GM12864 (cell line): Measurements from ENCODE around the gene GPR39.

Experiments
- DNase-seq: peaks from one replicate; pipeline ENCODE4 v3.0.0-alpha.2; 2011; ENCODE audit warnings: low read depth
- H3K4me3 ChIP-seq: 2 replicates; pipeline ENCODE4 v1.5.1; 2011; ENCODE audit warnings: mild to moderate bottlenecking, low read depth, low read length, control low read depth
- CTCF ChIP-seq: IDR thresholded peaks from 2 replicates; pipeline ENCODE4 v1.5.1; 2011; ENCODE audit warnings: low read depth, mild to moderate bottlenecking, moderate library complexity, low read length, control low read depth, inconsistent platforms; ENCODE audit errors: missing control alignments

The GPR39 gene

DNA sequence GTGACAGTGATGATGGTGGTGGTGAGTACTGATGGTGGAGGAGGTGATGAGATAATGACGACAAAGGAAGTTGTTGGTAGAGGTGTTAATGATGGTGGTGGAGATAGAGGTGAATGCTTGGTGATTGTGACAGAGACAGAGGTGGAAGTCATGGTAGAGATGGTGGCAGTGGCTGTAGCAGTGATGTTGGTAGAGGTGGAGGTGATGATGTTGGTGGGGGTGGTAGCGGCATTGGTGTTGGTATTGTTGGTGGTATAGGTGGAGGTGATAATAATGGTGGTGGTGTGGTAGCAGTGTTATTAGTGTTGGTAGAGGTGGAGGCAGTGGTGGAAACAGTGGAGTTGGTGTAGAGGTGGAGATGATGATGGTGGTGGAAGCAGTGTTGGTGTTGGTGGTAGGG lies 217.0 kb downstream of the GPR39 start:
- no peak for DNase-seq
- no peak overlapping the region for H3K4me3 ChIP-seq
- no peak for TF ChIP-seq CTCF

DNA sequence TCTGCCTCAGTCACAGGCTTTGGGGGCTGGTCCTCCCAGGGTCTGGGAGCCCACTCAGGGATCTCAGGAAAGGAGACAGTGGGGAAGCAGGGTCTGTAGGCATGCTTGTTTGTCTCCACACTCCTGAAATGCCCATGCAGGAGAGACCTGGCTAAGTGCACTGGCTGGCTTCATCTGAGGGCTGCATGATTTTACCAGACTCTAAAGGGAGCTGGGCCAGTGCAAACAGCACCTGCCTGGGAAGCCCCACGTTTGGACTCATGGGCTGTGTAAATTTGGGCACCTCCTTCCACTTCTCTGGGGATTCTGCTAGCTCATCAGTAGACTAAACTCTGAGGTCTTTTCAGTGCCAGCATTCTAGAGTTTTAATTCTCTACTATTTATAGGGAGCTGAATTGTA lies 219.7 kb downstream of the GPR39 start:
- DNase-seq = no peak
- no peak for TF ChIP-seq CTCF

GRCh38 chr2:132638313-132639040 lies 221.9 kb downstream of the GPR39 start:
- no peak for TF ChIP-seq CTCF
- H3K4me3 ChIP-seq = no peak overlapping the region
- DNase-seq = no peak

More for the DNA sequence above, 219.7 kb downstream of the GPR39 start:
- H3K4me3 ChIP-seq = no peak overlapping the region

GRCh38 chr2:132640116-132640515 lies 223.5 kb downstream of the GPR39 start:
- DNase-seq = no peak
- H3K4me3 ChIP-seq = no peak overlapping the region
- no peak for TF ChIP-seq CTCF

- DNase-seq = no peak
- TF ChIP-seq CTCF = no peak
- no peak overlapping the region for H3K4me3 ChIP-seq
Measured at GRCh38 chr2:132641819-132642218, 225.2 kb downstream of the GPR39 start.

DNA sequence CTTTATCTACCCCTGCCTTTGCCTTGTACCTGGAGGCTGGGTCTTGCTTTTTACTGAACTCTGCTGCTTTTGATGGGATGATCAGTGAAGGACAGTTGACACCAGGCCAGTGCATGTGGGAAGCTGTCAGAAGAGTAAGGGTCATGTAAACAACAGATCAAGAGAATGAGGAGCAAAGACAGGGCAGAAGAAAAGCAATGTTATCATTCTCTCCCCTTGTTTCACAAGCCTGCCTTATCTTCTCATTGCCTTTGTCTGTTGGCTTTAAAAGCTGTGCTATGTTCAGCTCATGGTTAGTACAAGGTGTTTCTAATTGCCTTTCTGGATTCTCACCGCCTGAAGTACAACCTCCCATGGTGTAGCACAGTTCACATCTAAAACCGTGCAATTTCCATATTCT lies 225.8 kb downstream of the GPR39 start:
- TF ChIP-seq CTCF = no peak
- DNase-seq = no peak
- H3K4me3 ChIP-seq = no peak overlapping the region

GRCh38 chr2:132645176-132645575 lies 228.6 kb downstream of the GPR39 start:
- no peak overlapping the region for H3K4me3 ChIP-seq
- no peak for DNase-seq
- no peak for TF ChIP-seq CTCF
